H1 (cell line): Measurements from ENCODE around the gene CSF3R. TPM values are rescaled to one million over a fixed set of nuclear protein-coding genes. Genes with fewer than 3 reads are reported as not detected.

Source experiments
- CBX5 ChIP-seq: fragments of 300-800, 300-1000 bp; sonication (generic); IDR thresholded peaks from 2 replicates; pipeline ENCODE4 v1.7.1; 2016; ENCODE audit warnings: antibody characterized with exemption, low read length, low read depth
- CEBPB ChIP-seq: IDR thresholded peaks from 2 replicates; pipeline ENCODE4 v1.6.1; 2012; ENCODE audit warnings: low read depth, low read length
- CREB1 ChIP-seq: IDR thresholded peaks from 2 replicates; pipeline ENCODE4 v1.6.1; 2012; ENCODE audit warnings: inconsistent platforms
- GABPA ChIP-seq: IDR thresholded peaks from 2 replicates; pipeline ENCODE4 v1.6.1; 2011; ENCODE audit warnings: mild to moderate bottlenecking, low read length, moderate library complexity, borderline replicate concordance; ENCODE audit not compliant: insufficient read depth
- GTF2F1 ChIP-seq: IDR thresholded peaks from 2 replicates; pipeline ENCODE4 v1.6.1; 2012; ENCODE audit warnings: low read depth, low read length, improper control_type of control experiment, borderline replicate concordance
- JUN ChIP-seq: IDR thresholded peaks from 2 replicates; pipeline ENCODE4 v1.6.1; 2011; ENCODE audit warnings: low read depth, mild to moderate bottlenecking, improper control_type of control experiment, low read length
- KDM1A ChIP-seq: fragments of 200-600, 300-600 bp; sonication (generic); IDR thresholded peaks from 2 replicates; pipeline ENCODE4 v1.7.1; 2016; ENCODE audit warnings: mild to moderate bottlenecking, low read length, borderline replicate concordance
- KDM5A ChIP-seq: fragments of 200-600 bp; IDR thresholded peaks from 2 replicates; pipeline ENCODE4 v1.7.1; 2012; ENCODE audit warnings: mild to moderate bottlenecking, low read length, inconsistent platforms, mixed read lengths
- NANOG ChIP-seq: IDR thresholded peaks from 2 replicates; pipeline ENCODE4 v1.6.1; 2011; ENCODE audit warnings: low read length, low read depth, mild to moderate bottlenecking, inconsistent platforms; ENCODE audit not compliant: insufficient read depth, poor library complexity, severe bottlenecking
- PHF8 ChIP-seq: fragments of 200-600 bp; sonication (generic); conservative IDR thresholded peaks from 2 replicates; pipeline ENCODE4 v1.7.1; 2012; ENCODE audit warnings: low read depth, mild to moderate bottlenecking, inconsistent platforms, low read length, moderate library complexity
- POLR2A ChIP-seq, 2 experiments: IDR thresholded peaks; 1 replicate in 1 of 2; 2 replicates in 1 of 2; pipeline ENCODE4 v1.6.1; 2011; ENCODE audit warnings: low read depth in 2 of 2, low read length in 2 of 2, mild to moderate bottlenecking in 2 of 2; ENCODE audit errors: control extremely low read depth in 1 of 2
- RNF2 ChIP-seq: fragments of 200-900, 300-1000 bp; sonication (generic); IDR thresholded peaks from 2 replicates; pipeline ENCODE4 v1.7.1; 2016; ENCODE audit warnings: borderline replicate concordance, low read depth, mild to moderate bottlenecking, antibody characterized with exemption, low read length; ENCODE audit not compliant: poor library complexity, severe bottlenecking; ENCODE audit errors: missing control alignments
- SIRT6 ChIP-seq: IDR thresholded peaks from one replicate; pipeline ENCODE4 v1.7.1; 2012; ENCODE audit warnings: low read length, inconsistent platforms
- SRF ChIP-seq: IDR thresholded peaks from 2 replicates; pipeline ENCODE4 v1.6.1; 2011; ENCODE audit warnings: mild to moderate bottlenecking, low read depth, low read length, moderate library complexity
- SUZ12 ChIP-seq: fragments of 200-600 bp; sonication (generic); IDR thresholded peaks from 2 replicates; pipeline ENCODE4 v1.6.1; 2012; ENCODE audit warnings: mild to moderate bottlenecking, inconsistent platforms, low read length, moderate library complexity, mixed read lengths
- TEAD4 ChIP-seq: IDR thresholded peaks from 2 replicates; pipeline ENCODE4 v1.6.1; 2012; ENCODE audit warnings: low read depth, low read length, inconsistent platforms, mixed read lengths
- polyA plus RNA-seq, 7 experiments: library from polyadenylated mRNA; depleted of rRNA in 3 of 7; stranded (reverse) in 5 of 7; unstranded in 2 of 7; fragments of >200 nt in 5 of 7; fragments of 200-250 nt in 2 of 7; gene quantifications; 1 replicate in 5 of 7; 2 replicates in 1 of 7; 4 replicates in 1 of 7; pipeline versions ENCODE4 v1.2.1 to v1.2.3, GENCODE V29; 2011 to 2013; ENCODE audit warnings: missing spikeins in 2 of 7, mixed read lengths in 2 of 7
- total RNA-seq: library from RNA; stranded (reverse); fragmentation: NEBNext Ultra II Directional; extraction: Animal tissue kit (Norgen Biotek cat#: 25700); gene quantifications from 2 replicates; pipeline ENCODE4 v1.2.1, GENCODE V29; 2021
- TF ChIP-seq, protein P1 (sequence below): IDR thresholded peaks from 2 replicates; pipeline ENCODE4 v1.6.1; 2011; ENCODE audit warnings: low read length, improper control_type of control experiment
- TF ChIP-seq, protein P2 (sequence below): IDR thresholded peaks from 2 replicates; pipeline ENCODE4 v1.6.1; 2012; ENCODE audit warnings: inconsistent platforms
- TF ChIP-seq, protein P3 (sequence below), 3 experiments: IDR thresholded peaks; 1 replicate in 2 of 3; 2 replicates in 1 of 3; pipeline versions ENCODE4 v1.5.1 to v1.6.1; 2011; ENCODE audit warnings: low read length in 3 of 3, mild to moderate bottlenecking in 3 of 3, inconsistent platforms in 2 of 3, low read depth in 1 of 3, moderate library complexity in 1 of 3; ENCODE audit not compliant: insufficient read depth in 1 of 3; ENCODE audit errors: control extremely low read depth in 1 of 3

CSF3R gene
- total and polyA plus RNA-seq, 2 of the 8 experiments (the other 6 are each of a cell fraction or from before 2014, with no cell fraction given), result not detected

DNA sequence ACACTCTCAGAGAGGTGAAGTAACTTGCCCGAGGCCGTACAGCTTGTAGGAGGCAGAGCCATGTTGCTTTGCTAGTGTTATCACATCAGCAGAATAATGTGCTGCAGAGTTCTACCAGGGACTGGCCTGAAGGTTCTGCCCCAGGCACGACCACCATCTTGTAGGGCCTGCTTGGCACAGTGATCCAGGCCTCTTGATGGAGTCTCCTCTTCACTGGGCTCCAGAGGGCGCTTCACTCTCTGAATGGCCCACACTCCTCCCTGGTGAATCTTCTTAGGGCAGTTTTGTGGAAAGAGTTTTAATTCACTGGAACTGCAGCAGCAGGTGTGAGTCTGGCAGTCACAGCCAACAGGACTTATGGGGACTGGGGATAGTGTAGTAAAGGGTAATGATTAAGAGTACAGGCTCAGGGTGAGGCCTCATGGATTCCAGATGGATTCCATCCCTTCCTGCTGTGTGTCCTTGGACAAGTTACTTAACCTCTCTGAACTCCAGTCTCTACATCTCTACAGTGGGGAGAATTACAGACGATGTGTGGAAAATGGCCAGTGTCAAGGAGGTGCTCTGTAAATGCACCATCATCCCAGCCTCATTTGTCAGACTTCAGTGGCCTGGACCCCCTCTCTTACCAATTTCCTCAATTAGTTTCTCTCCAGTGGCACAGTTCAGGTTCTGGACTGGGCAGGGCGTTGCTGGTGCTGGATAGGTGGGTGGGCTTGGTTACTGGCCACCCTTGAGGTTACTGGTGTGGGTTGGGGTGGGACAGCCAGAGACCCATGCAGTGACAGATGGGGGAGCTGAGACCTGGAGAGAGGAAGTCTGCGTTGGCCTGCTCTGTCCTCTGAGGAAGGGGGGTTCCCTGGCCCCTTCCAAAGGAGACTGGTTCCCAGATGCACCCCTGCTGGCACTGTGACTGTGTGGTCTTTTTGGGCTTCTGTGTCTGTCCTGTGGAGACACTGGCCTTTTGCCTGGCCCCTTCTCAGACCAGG, 45.9 kb upstream of the CSF3R start (continued):
- TF ChIP-seq, protein P1, sequence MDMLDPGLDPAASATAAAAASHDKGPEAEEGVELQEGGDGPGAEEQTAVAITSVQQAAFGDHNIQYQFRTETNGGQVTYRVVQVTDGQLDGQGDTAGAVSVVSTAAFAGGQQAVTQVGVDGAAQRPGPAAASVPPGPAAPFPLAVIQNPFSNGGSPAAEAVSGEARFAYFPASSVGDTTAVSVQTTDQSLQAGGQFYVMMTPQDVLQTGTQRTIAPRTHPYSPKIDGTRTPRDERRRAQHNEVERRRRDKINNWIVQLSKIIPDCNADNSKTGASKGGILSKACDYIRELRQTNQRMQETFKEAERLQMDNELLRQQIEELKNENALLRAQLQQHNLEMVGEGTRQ, result no peak
- TF ChIP-seq, protein P2, sequence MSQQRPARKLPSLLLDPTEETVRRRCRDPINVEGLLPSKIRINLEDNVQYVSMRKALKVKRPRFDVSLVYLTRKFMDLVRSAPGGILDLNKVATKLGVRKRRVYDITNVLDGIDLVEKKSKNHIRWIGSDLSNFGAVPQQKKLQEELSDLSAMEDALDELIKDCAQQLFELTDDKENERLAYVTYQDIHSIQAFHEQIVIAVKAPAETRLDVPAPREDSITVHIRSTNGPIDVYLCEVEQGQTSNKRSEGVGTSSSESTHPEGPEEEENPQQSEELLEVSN, result no peak
- TF ChIP-seq RNF2 (no peak), SUZ12 (no peak), KDM5A (no peak), NANOG (no peak), CREB1 (no peak), GABPA (no peak), PHF8 (no peak), SRF (no peak), POLR2A (IDR thresholded peaks at IDR 0.05; ENCODE audit: control extremely low read depth in 1 of 2, low read depth in 2 of 2, low read length in 2 of 2) (no peak), JUN (no peak), SIRT6 (no peak), GTF2F1 (no peak), KDM1A (peak; percentile 98), TEAD4 (no peak), CBX5 (no peak), CEBPB (no peak)
- TF ChIP-seq, protein P3, sequence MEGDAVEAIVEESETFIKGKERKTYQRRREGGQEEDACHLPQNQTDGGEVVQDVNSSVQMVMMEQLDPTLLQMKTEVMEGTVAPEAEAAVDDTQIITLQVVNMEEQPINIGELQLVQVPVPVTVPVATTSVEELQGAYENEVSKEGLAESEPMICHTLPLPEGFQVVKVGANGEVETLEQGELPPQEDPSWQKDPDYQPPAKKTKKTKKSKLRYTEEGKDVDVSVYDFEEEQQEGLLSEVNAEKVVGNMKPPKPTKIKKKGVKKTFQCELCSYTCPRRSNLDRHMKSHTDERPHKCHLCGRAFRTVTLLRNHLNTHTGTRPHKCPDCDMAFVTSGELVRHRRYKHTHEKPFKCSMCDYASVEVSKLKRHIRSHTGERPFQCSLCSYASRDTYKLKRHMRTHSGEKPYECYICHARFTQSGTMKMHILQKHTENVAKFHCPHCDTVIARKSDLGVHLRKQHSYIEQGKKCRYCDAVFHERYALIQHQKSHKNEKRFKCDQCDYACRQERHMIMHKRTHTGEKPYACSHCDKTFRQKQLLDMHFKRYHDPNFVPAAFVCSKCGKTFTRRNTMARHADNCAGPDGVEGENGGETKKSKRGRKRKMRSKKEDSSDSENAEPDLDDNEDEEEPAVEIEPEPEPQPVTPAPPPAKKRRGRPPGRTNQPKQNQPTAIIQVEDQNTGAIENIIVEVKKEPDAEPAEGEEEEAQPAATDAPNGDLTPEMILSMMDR (IDR thresholded peaks at IDR 0.05; ENCODE audit: control extremely low read depth in 1 of 3, insufficient read depth in 1 of 3, low read depth in 1 of 3, low read length in 3 of 3), result peak; percentile 30 to 57 (median 54)
